Spleen (tissue), 3 donors: ENCODE results near the gene MBNL3.

Experiments used
- POLR2A ChIP-seq, 3 donors: fragments of 450-650 bp; IDR thresholded peaks; one replicate each; pipeline ENCODE4 v1.5.1; 2017; ENCODE audit warnings: antibody characterized with exemption in 3 of 3, mild to moderate bottlenecking in 1 of 3
- POLR2AphosphoS5 ChIP-seq, 3 donors: sonication (generic); formaldehyde crosslinking; IDR thresholded peaks; one replicate each; pipeline ENCODE4 v1.5.1; 2017; ENCODE audit warnings: antibody characterized with exemption in 3 of 3

DNA sequence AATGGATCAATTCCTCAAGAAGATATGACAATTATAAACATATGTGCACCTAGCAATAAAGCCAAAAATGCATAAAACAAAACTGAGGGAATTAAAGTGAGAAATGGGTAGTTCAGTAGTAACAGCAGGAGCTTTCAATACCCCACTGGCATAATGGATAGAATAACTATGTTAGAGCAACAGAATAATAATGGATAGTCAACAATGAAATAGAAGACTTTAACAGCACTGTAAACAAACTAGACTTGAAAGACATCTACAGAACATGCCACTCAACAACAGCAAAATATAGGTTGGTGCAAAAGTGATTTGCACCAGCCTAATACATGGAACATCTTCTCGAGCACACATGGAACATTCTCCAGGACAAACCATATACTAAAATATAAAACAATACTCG is 20.0 kb upstream of the MBNL3 start:
- TF ChIP-seq POLR2A (IDR thresholded peaks at IDR 0.05) (no peak), POLR2AphosphoS5 (IDR thresholded peaks at IDR 0.05) (no peak)
